MCF 10A (cell line): Measurements from ENCODE around the gene IER5L. TPM values are rescaled to one million over a fixed set of nuclear protein-coding genes. Genes with fewer than 3 reads are reported as not detected.

Experiments used
- BruUV-seq: library from RNA; stranded (reverse); fragments of 400-500 nt; replicated peaks from 2 replicates; lab custom pipeline; 2021; lab: Mats Ljungman, UMichigan
- CTCF ChIA-PET: fragments of 300-600 bp; sonication (Branson Sonifier 250); formaldehyde crosslinking; extraction: SDS; loops from one replicate; lab custom pipeline; 2021; ENCODE audit warnings: antibody characterized with exemption, inconsistent platforms; lab: Yijun Ruan, JAX
- POLR2A ChIA-PET: fragments of 300-600, 350-650 bp; sonication (Branson Sonifier 250); formaldehyde crosslinking; extraction: SDS; loops from one replicate; lab custom pipeline; 2020; ENCODE audit warnings: antibody characterized with exemption, inconsistent platforms; lab: Yijun Ruan, JAX
- DNase-seq: peaks from one replicate; pipeline ENCODE4 v3.0.0-alpha.2; 2018; ENCODE audit not compliant: unreplicated experiment
- H3K27ac Mint-ChIP-seq: one replicate; pipeline ENCODE4 v1.8.0; 2022; ENCODE audit warnings: mild to moderate bottlenecking, low read depth, mixed read lengths; ENCODE audit not compliant: unreplicated experiment
- H3K27me3 Mint-ChIP-seq: one replicate; pipeline ENCODE4 v1.8.0; 2022; ENCODE audit warnings: mixed read lengths; ENCODE audit not compliant: insufficient read depth, unreplicated experiment
- H3K36me3 Mint-ChIP-seq: one replicate; pipeline ENCODE4 v1.8.0; 2022; ENCODE audit warnings: mild to moderate bottlenecking, moderate library complexity, mixed read lengths; ENCODE audit not compliant: insufficient read depth, unreplicated experiment
- H3K4me1 Mint-ChIP-seq: one replicate; pipeline ENCODE4 v1.8.0; 2022; ENCODE audit warnings: mixed read lengths; ENCODE audit not compliant: insufficient read depth, unreplicated experiment
- H3K4me3 Mint-ChIP-seq: one replicate; pipeline ENCODE4 v1.8.0; 2022; ENCODE audit warnings: mild to moderate bottlenecking, moderate library complexity, mixed read lengths; ENCODE audit not compliant: unreplicated experiment
- H3K9me3 Mint-ChIP-seq: one replicate; pipeline ENCODE4 v1.8.0; 2022; ENCODE audit warnings: mixed read lengths; ENCODE audit not compliant: unreplicated experiment
- CTCF ChIP-seq: fragments of 200-600 bp; IDR thresholded peaks from one replicate; pipeline ENCODE4 v1.8.0; 2022; ENCODE audit warnings: antibody characterized with exemption, mild to moderate bottlenecking; ENCODE audit not compliant: unreplicated experiment
- intact Hi-C: fragments of 100-400 bp; cut with micrococcal nuclease; formaldehyde crosslinking; loops from 2 replicates; pipeline ENCODE4 v1.14.1; 2022
- total RNA-seq: library from RNA; stranded (reverse); gene quantifications from 2 replicates; pipeline ENCODE4 v1.2.3, GENCODE V29; 2022

The IER5L gene
- total RNA-seq, 1 experiment from 2014 or later = 13.4 TPM

- Mint-ChIP-seq H3K9me3 (no peaks in the 10 kb centered on the region), H3K4me1 (no peaks in the 10 kb centered on the region), H3K27ac (no peak overlapping the region), H3K36me3 (peaks cover 29% of the 10 kb centered on the region), H3K27me3 (no peaks in the 10 kb centered on the region), H3K4me3 (no peak overlapping the region)
- POLR2A ChIA-PET = interaction anchor here (0.6 to 1.2 kb wide), 4 partner anchors 18 to 200 kb away, joined by 3 to 4 read pairs (median 3); no protein-coding TSS in a partner anchor
- CTCF ChIA-PET = interaction anchor here (0.7 to 1.1 kb wide), 2 partner anchors 17 to 23 kb away, joined by 3 to 4 read pairs; no protein-coding TSS in a partner anchor
- BruUV-seq = no TSS peak
- TF ChIP-seq CTCF = no peak
- no peak for DNase-seq
- intact Hi-C loops = no loop called here
These were observed 28.6 kb downstream of the IER5L start for GRCh38 chr9:129149442-129149841.

GRCh38 chr9:129148463-129149204, 29.4 kb downstream of the IER5L start:
- no peaks in the 10 kb centered on the region for H3K4me1 Mint-ChIP-seq
- ChIA-PET CTCF (interaction anchor here (0.7 to 1.1 kb wide), 2 partner anchors 17 to 23 kb away, joined by 3 to 4 read pairs; no protein-coding TSS in a partner anchor), POLR2A (interaction anchor here (0.6 to 1.2 kb wide), 2 partner anchors 19 to 46 kb away, joined by 3 to 4 read pairs; no protein-coding TSS in a partner anchor)
- intact Hi-C loops = no loop called here
- BruUV-seq = TSS peak; percentile 56
- DNase-seq = no peak
- H3K27me3 Mint-ChIP-seq = no peaks in the 10 kb centered on the region
- TF ChIP-seq CTCF = no peak
- no peak overlapping the region for H3K4me3 Mint-ChIP-seq
- H3K27ac Mint-ChIP-seq = no peak overlapping the region
- H3K36me3 Mint-ChIP-seq = peaks cover 33% of the 10 kb centered on the region
- no peaks in the 10 kb centered on the region for H3K9me3 Mint-ChIP-seq

GRCh38 chr9:129146441-129146941, 31.6 kb downstream of the IER5L start:
- no TSS peak for BruUV-seq
- Mint-ChIP-seq H3K4me3 (no peak overlapping the region), H3K9me3 (no peaks in the 10 kb centered on the region), H3K27me3 (no peaks in the 10 kb centered on the region), H3K36me3 (peaks cover 37% of the 10 kb centered on the region), H3K27ac (no peak overlapping the region), H3K4me1 (peaks cover 10% of the 10 kb centered on the region)
- TF ChIP-seq CTCF = no peak
- intact Hi-C loops = no loop called here
- CTCF ChIA-PET = interaction anchor here (0.6 to 9.2 kb wide), 4 partner anchors 10 to 117 kb away, joined by 3 to 103 read pairs (median 3); no protein-coding TSS in a partner anchor
- DNase-seq = no peak
- POLR2A ChIA-PET = interaction anchor here (0.9 kb wide), 1 partner anchor 21 kb away, joined by 3 read pairs; no protein-coding TSS in a partner anchor

- Mint-ChIP-seq H3K4me3 (no peak overlapping the region), H3K36me3 (peaks cover 35% of the 10 kb centered on the region), H3K9me3 (no peaks in the 10 kb centered on the region), H3K27ac (no peak overlapping the region), H3K27me3 (no peaks in the 10 kb centered on the region), H3K4me1 (peaks cover 16% of the 10 kb centered on the region)
- no TSS peak for BruUV-seq
- TF ChIP-seq CTCF = no peak
- POLR2A ChIA-PET = interaction anchor here (0.9 kb wide), 1 partner anchor 20 kb away, joined by 3 read pairs; no protein-coding TSS in a partner anchor
- intact Hi-C loops = no loop called here
- no peak for DNase-seq
- CTCF ChIA-PET = interaction anchor here (0.6 to 9.2 kb wide), 3 partner anchors 9 to 117 kb away, joined by 3 to 103 read pairs (median 3); no protein-coding TSS in a partner anchor
These were observed 32.2 kb downstream of the IER5L start for GRCh38 chr9:129145841-129146292.
